Gastrocnemius medialis (tissue), 4 donors: ENCODE results near the gene PGAP6.

Source experiments
- POLR2A ChIP-seq, 2 donors: fragments of 450-650 bp; IDR thresholded peaks; one replicate each; pipeline ENCODE4 v1.6.1; 2017; ENCODE audit warnings: antibody characterized with exemption in 2 of 2, mild to moderate bottlenecking in 2 of 2, moderate library complexity in 2 of 2
- TF ChIP-seq, protein P1 (sequence below), 5 experiments: fragments of 450-650 bp in 3 of 5; fragments of 200-600 bp in 2 of 5; sonication (generic) in 2 of 5; IDR thresholded peaks in 4 of 5; conservative IDR thresholded peaks in 1 of 5; 1 replicate in 4 of 5; 2 replicates in 1 of 5; pipeline ENCODE4 v1.5.1; 2016 to 2019; ENCODE audit warnings: antibody characterized with exemption in 5 of 5, mild to moderate bottlenecking in 3 of 5, moderate library complexity in 3 of 5

DNA sequence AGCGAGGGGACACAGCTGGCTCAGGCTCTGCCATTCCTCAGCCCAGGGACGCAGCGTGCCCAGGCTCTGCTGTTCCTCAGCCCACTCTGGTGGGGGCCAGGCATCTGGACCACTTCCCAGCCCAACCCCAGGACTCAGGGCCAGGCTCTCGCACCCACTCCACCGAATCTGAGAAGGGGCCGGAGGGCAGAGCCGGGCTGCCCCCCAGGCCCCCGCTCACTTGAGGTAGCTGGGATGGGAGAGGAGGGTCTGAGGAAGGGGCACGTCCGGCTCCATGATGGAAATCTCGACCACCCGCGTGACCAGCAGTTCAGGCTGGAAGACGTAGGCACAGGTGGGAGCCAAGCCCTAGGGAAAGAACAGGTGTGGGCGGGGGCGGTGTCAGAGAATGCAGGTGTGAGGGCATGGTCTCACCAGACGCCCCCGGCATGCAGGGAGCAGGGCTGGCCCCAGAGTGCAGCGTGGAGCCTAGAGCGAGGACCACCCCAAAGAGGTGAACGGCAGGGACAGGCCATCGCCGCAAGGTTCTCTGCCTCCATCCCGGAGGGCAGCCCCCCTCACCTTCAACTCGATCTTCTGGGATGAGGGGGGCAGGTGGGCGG is 4.9 kb downstream of the PGAP6 start:
- no peak for TF ChIP-seq POLR2A (IDR thresholded peaks at IDR 0.05)
- TF ChIP-seq, protein P1, sequence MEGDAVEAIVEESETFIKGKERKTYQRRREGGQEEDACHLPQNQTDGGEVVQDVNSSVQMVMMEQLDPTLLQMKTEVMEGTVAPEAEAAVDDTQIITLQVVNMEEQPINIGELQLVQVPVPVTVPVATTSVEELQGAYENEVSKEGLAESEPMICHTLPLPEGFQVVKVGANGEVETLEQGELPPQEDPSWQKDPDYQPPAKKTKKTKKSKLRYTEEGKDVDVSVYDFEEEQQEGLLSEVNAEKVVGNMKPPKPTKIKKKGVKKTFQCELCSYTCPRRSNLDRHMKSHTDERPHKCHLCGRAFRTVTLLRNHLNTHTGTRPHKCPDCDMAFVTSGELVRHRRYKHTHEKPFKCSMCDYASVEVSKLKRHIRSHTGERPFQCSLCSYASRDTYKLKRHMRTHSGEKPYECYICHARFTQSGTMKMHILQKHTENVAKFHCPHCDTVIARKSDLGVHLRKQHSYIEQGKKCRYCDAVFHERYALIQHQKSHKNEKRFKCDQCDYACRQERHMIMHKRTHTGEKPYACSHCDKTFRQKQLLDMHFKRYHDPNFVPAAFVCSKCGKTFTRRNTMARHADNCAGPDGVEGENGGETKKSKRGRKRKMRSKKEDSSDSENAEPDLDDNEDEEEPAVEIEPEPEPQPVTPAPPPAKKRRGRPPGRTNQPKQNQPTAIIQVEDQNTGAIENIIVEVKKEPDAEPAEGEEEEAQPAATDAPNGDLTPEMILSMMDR (IDR thresholded peaks at IDR 0.05 in 4 of 5, conservative IDR thresholded peaks at IDR 0.05 in 1 of 5) = no peak
